Measurements from ENCODE around the gene KCNK6.

- no peak; the same call in 1 of the 2 replicates for TF ChIP-seq POLR2A (IDR thresholded peaks at IDR 0.05; ENCODE audit: low read depth, low read length)
- no peak for TF ChIP-seq POLR2AphosphoS5 (IDR thresholded peaks at IDR 0.05; ENCODE audit: low read depth, low read length)
- TF ChIP-seq TAF1 (IDR thresholded peaks at IDR 0.05; ENCODE audit: borderline replicate concordance, low read depth, low read length) = no peak
Observed at GRCh38 chr19:38315657-38316476, 3.8 kb upstream of the KCNK6 start, which contains the start of gene YIF1B.
